Uterus (tissue), 4 donors: ENCODE results near the gene LIN54. TPM values are rescaled to one million over a fixed set of nuclear protein-coding genes. Genes with fewer than 3 reads are reported as not detected.

ENCODE experiments used
- DNase-seq, 2 donors: peaks; one replicate each; pipeline ENCODE4 v3.0.0-alpha.2; 2019 to 2020
- H3K27ac ChIP-seq, 2 donors: fragments of 200-600 bp; sonication (generic); 1 replicate in 1 of 2; 2 replicates in 1 of 2; pipeline ENCODE4 v1.5.1; 2016 to 2018
- H3K27me3 ChIP-seq, 2 donors: fragments of 200-600 bp; sonication (generic); one replicate each; pipeline ENCODE4 v1.5.1; 2018 to 2019; ENCODE audit warnings: control low read depth in 1 of 2
- H3K36me3 ChIP-seq, 2 donors: fragments of 200-600 bp; sonication (generic); one replicate each; pipeline ENCODE4 v1.5.1; 2019; ENCODE audit warnings: control low read depth in 1 of 2
- H3K4me1 ChIP-seq, 2 donors: fragments of 200-600 bp; sonication (generic); one replicate each; pipeline ENCODE4 v1.5.1; 2018 to 2019; ENCODE audit warnings: control low read depth in 1 of 2
- H3K4me3 ChIP-seq, 2 donors: fragments of 200-600 bp; sonication (generic); 1 replicate in 1 of 2; 2 replicates in 1 of 2; pipeline ENCODE4 v1.5.1; 2018 to 2019; ENCODE audit warnings: mild to moderate bottlenecking in 1 of 2
- H3K9me3 ChIP-seq, 2 donors: fragments of 200-600 bp; sonication (generic); one replicate each; pipeline ENCODE4 v1.5.1; 2019; ENCODE audit warnings: control low read depth in 1 of 2
- CTCF ChIP-seq, 4 experiments: fragments of 200-600 bp in 2 of 4; fragments of 450-650 bp in 2 of 4; sonication (generic) in 2 of 4; IDR thresholded peaks; one replicate each; pipeline ENCODE4 v1.5.1; 2016 to 2019; ENCODE audit warnings: antibody characterized with exemption in 4 of 4, mild to moderate bottlenecking in 2 of 4, moderate library complexity in 1 of 4
- POLR2A ChIP-seq, 2 donors: fragments of 450-650 bp; IDR thresholded peaks; one replicate each; pipeline ENCODE4 v1.6.1; 2016; ENCODE audit warnings: antibody characterized with exemption in 2 of 2, mild to moderate bottlenecking in 1 of 2, moderate library complexity in 1 of 2
- intact Hi-C: fragments of 100-400 bp; cut with DNase I; formaldehyde crosslinking; loops from one replicate; pipeline ENCODE4 v1.15.1; 2023; ENCODE audit warnings: low total_unique reads
- total RNA-seq, 4 donors: library from RNA; depleted of rRNA in 3 of 4; stranded (reverse); fragments of >200 nt in 3 of 4; gene quantifications; one replicate each; pipeline versions ENCODE4 v1.1.0 to v1.2.4, GENCODE V29; 2014 to 2023
- donor health status: DM: yes; HTN: yes; CAD: no.

LIN54 gene
- total RNA-seq, 4 donors from 2014 or later = 3.3 to 47.6 (median 20.2) TPM

- intact Hi-C loops = no loop called here
- Histone ChIP-seq H3K4me1 (no peaks in the 10 kb centered on the region), H3K4me3 (no peak overlapping the region), H3K27me3 (no peaks in the 10 kb centered on the region), H3K9me3 (no peaks in the 10 kb centered on the region), H3K36me3 (no peaks in the 10 kb centered on the region), H3K27ac (no peak overlapping the region)
- DNase-seq = no peak
- TF ChIP-seq POLR2A (IDR thresholded peaks at IDR 0.05) (no peak), CTCF (IDR thresholded peaks at IDR 0.05) (no peak)
Observed at GRCh38 chr4:82983444-82983843, 27.2 kb downstream of the LIN54 start.

GRCh38 chr4:82981138-82981537, 29.5 kb downstream of the LIN54 start:
- Histone ChIP-seq H3K4me1 (no peaks in the 10 kb centered on the region), H3K4me3 (no peak overlapping the region)
- intact Hi-C loops = no loop called here

GRCh38 chr4:82975792-82976191, 34.8 kb downstream of the LIN54 start:
- no peaks in the 10 kb centered on the region for H3K36me3 ChIP-seq
- H3K27me3 ChIP-seq = no peaks in the 10 kb centered on the region
- intact Hi-C loops = no loop called here

More at GRCh38 chr4:82981138-82981537, 29.5 kb downstream of the LIN54 start:
- no peak for DNase-seq
- no peaks in the 10 kb centered on the region for H3K36me3 ChIP-seq
- TF ChIP-seq POLR2A (IDR thresholded peaks at IDR 0.05) (no peak), CTCF (IDR thresholded peaks at IDR 0.05) (no peak)
- no peaks in the 10 kb centered on the region for H3K9me3 ChIP-seq
- no peaks in the 10 kb centered on the region for H3K27me3 ChIP-seq
- H3K27ac ChIP-seq = no peak overlapping the region

GRCh38 chr4:82969414-82969813, 41.2 kb downstream of the LIN54 start:
- H3K27ac ChIP-seq = no peak overlapping the region
- no peaks in the 10 kb centered on the region for H3K9me3 ChIP-seq
- no peak overlapping the region for H3K4me3 ChIP-seq
- no peak for DNase-seq
- H3K4me1 ChIP-seq = no peaks in the 10 kb centered on the region
- H3K27me3 ChIP-seq = no peaks in the 10 kb centered on the region
- no peaks in the 10 kb centered on the region for H3K36me3 ChIP-seq
- intact Hi-C loops = no loop called here
- TF ChIP-seq POLR2A (IDR thresholded peaks at IDR 0.05) (no peak), CTCF (IDR thresholded peaks at IDR 0.05) (no peak)

More at GRCh38 chr4:82975792-82976191, 34.8 kb downstream of the LIN54 start:
- no peak overlapping the region for H3K4me3 ChIP-seq
- no peaks in the 10 kb centered on the region for H3K9me3 ChIP-seq
- no peak for TF ChIP-seq POLR2A (IDR thresholded peaks at IDR 0.05)
- no peak for TF ChIP-seq CTCF (IDR thresholded peaks at IDR 0.05)
- H3K27ac ChIP-seq = no peak overlapping the region
- no peaks in the 10 kb centered on the region for H3K4me1 ChIP-seq
- no peak for DNase-seq

GRCh38 chr4:82968972-82969371, 41.7 kb downstream of the LIN54 start:
- H3K27ac ChIP-seq = no peak overlapping the region
- intact Hi-C loops = no loop called here
- H3K4me3 ChIP-seq = no peak overlapping the region
- TF ChIP-seq CTCF (IDR thresholded peaks at IDR 0.05) (no peak), POLR2A (IDR thresholded peaks at IDR 0.05) (no peak)
- no peaks in the 10 kb centered on the region for H3K9me3 ChIP-seq
- H3K36me3 ChIP-seq = no peaks in the 10 kb centered on the region
- H3K27me3 ChIP-seq = no peaks in the 10 kb centered on the region
- no peaks in the 10 kb centered on the region for H3K4me1 ChIP-seq
- DNase-seq = no peak
